Mucosa of stomach (tissue), 1 donor: ENCODE measurements around the gene GRM5.

Experiments
- H3K27me3 ChIP-seq: one replicate; pipeline ENCODE4 v1.7.0; 2013; ENCODE audit warnings: mild to moderate bottlenecking, low read length; ENCODE audit not compliant: control insufficient read depth, insufficient read depth
- H3K36me3 ChIP-seq: one replicate; pipeline ENCODE4 v1.7.0; 2013; ENCODE audit warnings: low read length; ENCODE audit not compliant: control insufficient read depth, insufficient read depth
- H3K4me1 ChIP-seq: one replicate; pipeline ENCODE4 v1.7.0; 2013; ENCODE audit warnings: mild to moderate bottlenecking, low read length; ENCODE audit not compliant: control insufficient read depth, insufficient read depth
- H3K4me3 ChIP-seq: one replicate; pipeline ENCODE4 v1.7.0; 2013; ENCODE audit warnings: low read length
- H3K9ac ChIP-seq: one replicate; pipeline ENCODE4 v1.7.0; 2013; ENCODE audit warnings: mild to moderate bottlenecking, low read length, moderate library complexity
- H3K9me3 ChIP-seq: one replicate; pipeline ENCODE4 v1.7.0; 2013; ENCODE audit warnings: mild to moderate bottlenecking, low read length, moderate library complexity; ENCODE audit not compliant: control insufficient read depth
- donor health status: Pancreatic carcinoma.

GRM5 gene

GRCh38 chr11:88666364-88666763 lies 399.4 kb downstream of the GRM5 start:
- Histone ChIP-seq H3K27me3 (no peaks in the 10 kb centered on the region), H3K4me3 (no peak overlapping the region), H3K36me3 (no peaks in the 10 kb centered on the region), H3K4me1 (no peaks in the 10 kb centered on the region), H3K9ac (no peak overlapping the region), H3K9me3 (no peaks in the 10 kb centered on the region)

GRCh38 chr11:88657076-88657738 lies 408.6 kb downstream of the GRM5 start:
- no peak overlapping the region for H3K4me3 ChIP-seq
- no peaks in the 10 kb centered on the region for H3K27me3 ChIP-seq
- H3K4me1 ChIP-seq, result no peaks in the 10 kb centered on the region
- no peaks in the 10 kb centered on the region for H3K9me3 ChIP-seq
- no peak overlapping the region for H3K9ac ChIP-seq
- no peaks in the 10 kb centered on the region for H3K36me3 ChIP-seq

- Histone ChIP-seq H3K27me3 (no peaks in the 10 kb centered on the region), H3K9ac (no peak overlapping the region)
Measured at GRCh38 chr11:88656283-88656682, 409.5 kb downstream of the GRM5 start.

GRCh38 chr11:88655656-88656055 lies 410.1 kb downstream of the GRM5 start:
- H3K4me3 ChIP-seq, result no peak overlapping the region
- no peak overlapping the region for H3K9ac ChIP-seq
- no peaks in the 10 kb centered on the region for H3K9me3 ChIP-seq
- H3K4me1 ChIP-seq, result no peaks in the 10 kb centered on the region
- H3K36me3 ChIP-seq, result no peaks in the 10 kb centered on the region
- H3K27me3 ChIP-seq, result no peaks in the 10 kb centered on the region

More at GRCh38 chr11:88656283-88656682, 409.5 kb downstream of the GRM5 start:
- Histone ChIP-seq H3K36me3 (no peaks in the 10 kb centered on the region), H3K4me1 (no peaks in the 10 kb centered on the region), H3K9me3 (no peaks in the 10 kb centered on the region), H3K4me3 (no peak overlapping the region)

GRCh38 chr11:88655196-88655595 lies 410.6 kb downstream of the GRM5 start:
- no peak overlapping the region for H3K9ac ChIP-seq
- no peaks in the 10 kb centered on the region for H3K9me3 ChIP-seq
- no peaks in the 10 kb centered on the region for H3K36me3 ChIP-seq
- no peaks in the 10 kb centered on the region for H3K27me3 ChIP-seq
- no peaks in the 10 kb centered on the region for H3K4me1 ChIP-seq
- H3K4me3 ChIP-seq, result no peak overlapping the region

- Histone ChIP-seq H3K4me1 (no peaks in the 10 kb centered on the region), H3K27me3 (no peaks in the 10 kb centered on the region), H3K9me3 (no peaks in the 10 kb centered on the region), H3K9ac (no peak overlapping the region), H3K36me3 (no peaks in the 10 kb centered on the region), H3K4me3 (no peak overlapping the region)
Measured at GRCh38 chr11:88651556-88651955, 414.2 kb downstream of the GRM5 start.

- H3K4me1 ChIP-seq, result no peaks in the 10 kb centered on the region
- H3K9ac ChIP-seq, result no peak overlapping the region
- H3K4me3 ChIP-seq, result no peak overlapping the region
- H3K27me3 ChIP-seq, result no peaks in the 10 kb centered on the region
- no peaks in the 10 kb centered on the region for H3K36me3 ChIP-seq
- H3K9me3 ChIP-seq, result no peaks in the 10 kb centered on the region
Measured at GRCh38 chr11:88644724-88645123, 421.1 kb downstream of the GRM5 start.

GRCh38 chr11:88632163-88632562 lies 433.6 kb downstream of the GRM5 start:
- H3K36me3 ChIP-seq, result no peaks in the 10 kb centered on the region
- H3K9me3 ChIP-seq, result no peaks in the 10 kb centered on the region
- no peak overlapping the region for H3K9ac ChIP-seq
- no peaks in the 10 kb centered on the region for H3K27me3 ChIP-seq
- no peaks in the 10 kb centered on the region for H3K4me1 ChIP-seq
- no peak overlapping the region for H3K4me3 ChIP-seq

GRCh38 chr11:88631497-88631896 lies 434.3 kb downstream of the GRM5 start:
- no peaks in the 10 kb centered on the region for H3K9me3 ChIP-seq
- H3K27me3 ChIP-seq, result no peaks in the 10 kb centered on the region
- no peak overlapping the region for H3K9ac ChIP-seq
- no peaks in the 10 kb centered on the region for H3K36me3 ChIP-seq
- H3K4me1 ChIP-seq, result no peaks in the 10 kb centered on the region
- no peak overlapping the region for H3K4me3 ChIP-seq

GRCh38 chr11:88629496-88629895 lies 436.3 kb downstream of the GRM5 start:
- Histone ChIP-seq H3K9me3 (no peaks in the 10 kb centered on the region), H3K4me3 (no peak overlapping the region), H3K4me1 (no peaks in the 10 kb centered on the region), H3K27me3 (no peaks in the 10 kb centered on the region), H3K36me3 (no peaks in the 10 kb centered on the region), H3K9ac (no peak overlapping the region)

GRCh38 chr11:88626216-88626615 lies 439.6 kb downstream of the GRM5 start:
- Histone ChIP-seq H3K36me3 (no peaks in the 10 kb centered on the region), H3K27me3 (no peaks in the 10 kb centered on the region), H3K4me1 (no peaks in the 10 kb centered on the region), H3K9me3 (no peaks in the 10 kb centered on the region), H3K9ac (no peak overlapping the region), H3K4me3 (no peak overlapping the region)

GRCh38 chr11:88623531-88623930 lies 442.3 kb downstream of the GRM5 start:
- Histone ChIP-seq H3K36me3 (no peaks in the 10 kb centered on the region), H3K4me3 (no peak overlapping the region), H3K9me3 (no peaks in the 10 kb centered on the region)

More at GRCh38 chr11:88623531-88623930, 442.3 kb downstream of the GRM5 start:
- H3K9ac ChIP-seq, result no peak overlapping the region
- H3K27me3 ChIP-seq, result no peaks in the 10 kb centered on the region
- no peaks in the 10 kb centered on the region for H3K4me1 ChIP-seq
